Heart left ventricle (tissue), 13 donors: ENCODE results near the gene DHX35.

Experiments used
- POLR2A ChIP-seq, 2 donors: fragments of 450-650 bp; IDR thresholded peaks; one replicate each; pipeline ENCODE4 v1.6.1; 2017; ENCODE audit warnings: antibody characterized with exemption in 2 of 2, mild to moderate bottlenecking in 2 of 2, moderate library complexity in 2 of 2
- TF ChIP-seq, protein P1 (sequence below), 12 donors: fragments of 200-600 bp; sonication (generic) in 4 of 12; IDR thresholded peaks; one replicate each; pipeline versions ENCODE4 v1.5.0 to v1.8.0; 2018 to 2022; ENCODE audit warnings: antibody characterized with exemption in 12 of 12, mild to moderate bottlenecking in 5 of 12
- donor health status: ischemic (EF 13 %, LVEDD 7.1; RV severe dilation, severe dysfunction).
- donor health status: DM: no; HTN: yes; CAD: no.
- donor health status: DM: no; HTN: no; CAD: no.
- donor health status: ischemic (EF 25% LVEDD 6.9; RV normal size, moderate dysfunction).
- donor health status: ischemic (EF 25% LVEDD 5.7; RV mildly dilated, moderate dysfunction).
- donor health status: ischemic (EF 35%, LVEDD 5.7; RV mildly dilated, moderate dysfunction).
- donor health status: nonischemic (EF 11% LVEDD 7.7; RV severe dilation, severe dysfunction).
- donor health status: DM: yes; HTN: yes; CAD: no.
- donor health status: PGD.
- donor health status: ischemic (EF 29% LVEDD 5.4; RV normal size, mild dysfunction).
- donor health status: nonischemic (EF 23%, LVEDD 6.1; RV moderate dilation, normal function).

DNA sequence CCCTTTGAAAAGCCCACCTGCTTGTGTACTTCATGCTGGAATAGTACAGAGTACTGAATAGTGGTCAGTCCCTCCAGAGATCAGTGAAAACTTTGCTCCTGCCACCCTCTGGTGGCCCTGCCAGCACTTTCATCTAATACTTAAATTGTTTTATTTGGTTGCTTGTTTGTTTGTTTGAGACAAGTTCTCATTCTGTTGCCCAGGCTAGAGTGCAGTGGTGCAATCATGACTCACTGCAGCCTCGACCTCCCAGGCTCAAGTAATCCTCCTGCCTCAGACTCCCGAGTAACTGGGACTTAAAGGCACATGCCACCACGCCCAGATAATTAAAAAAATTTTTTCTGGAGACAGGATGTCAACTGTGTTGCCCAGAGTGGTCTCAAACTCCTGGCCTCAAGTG, 26.9 kb upstream of the DHX35 start:
- TF ChIP-seq POLR2A (IDR thresholded peaks at IDR 0.05), result no peak
- TF ChIP-seq, protein P1, sequence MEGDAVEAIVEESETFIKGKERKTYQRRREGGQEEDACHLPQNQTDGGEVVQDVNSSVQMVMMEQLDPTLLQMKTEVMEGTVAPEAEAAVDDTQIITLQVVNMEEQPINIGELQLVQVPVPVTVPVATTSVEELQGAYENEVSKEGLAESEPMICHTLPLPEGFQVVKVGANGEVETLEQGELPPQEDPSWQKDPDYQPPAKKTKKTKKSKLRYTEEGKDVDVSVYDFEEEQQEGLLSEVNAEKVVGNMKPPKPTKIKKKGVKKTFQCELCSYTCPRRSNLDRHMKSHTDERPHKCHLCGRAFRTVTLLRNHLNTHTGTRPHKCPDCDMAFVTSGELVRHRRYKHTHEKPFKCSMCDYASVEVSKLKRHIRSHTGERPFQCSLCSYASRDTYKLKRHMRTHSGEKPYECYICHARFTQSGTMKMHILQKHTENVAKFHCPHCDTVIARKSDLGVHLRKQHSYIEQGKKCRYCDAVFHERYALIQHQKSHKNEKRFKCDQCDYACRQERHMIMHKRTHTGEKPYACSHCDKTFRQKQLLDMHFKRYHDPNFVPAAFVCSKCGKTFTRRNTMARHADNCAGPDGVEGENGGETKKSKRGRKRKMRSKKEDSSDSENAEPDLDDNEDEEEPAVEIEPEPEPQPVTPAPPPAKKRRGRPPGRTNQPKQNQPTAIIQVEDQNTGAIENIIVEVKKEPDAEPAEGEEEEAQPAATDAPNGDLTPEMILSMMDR (IDR thresholded peaks at IDR 0.05), result peak in 1 of 12 donors; percentile 14
